Glomerular visceral epithelial cell (primary cell): Measurements from ENCODE around the gene ILKAP.
"Not testable (repeated sequence)": the region's sequence is repeated elsewhere in the genome, so short reads cannot be mapped to it uniquely, and the experiment has no call there.

Source experiments
- DNase-seq: peaks from one replicate; pipeline ENCODE4 v3.0.0-alpha.2; 2016; ENCODE audit errors: extremely low spot score

The ILKAP gene

GRCh38 chr2:238202326-238203093 is 985 bp downstream of the ILKAP start:
- peak; percentile 27 for DNase-seq

- no peak for DNase-seq
Measured at GRCh38 chr2:238190445-238190844, 13.1 kb downstream of the ILKAP start.

GRCh38 chr2:238187618-238188548 is 15.6 kb downstream of the ILKAP start:
- peak; percentile 25 for DNase-seq

GRCh38 chr2:238183821-238184220 is 19.7 kb downstream of the ILKAP start:
- no peak for DNase-seq

GRCh38 chr2:238182362-238182761 is 21.1 kb downstream of the ILKAP start:
- DNase-seq: no peak

DNA sequence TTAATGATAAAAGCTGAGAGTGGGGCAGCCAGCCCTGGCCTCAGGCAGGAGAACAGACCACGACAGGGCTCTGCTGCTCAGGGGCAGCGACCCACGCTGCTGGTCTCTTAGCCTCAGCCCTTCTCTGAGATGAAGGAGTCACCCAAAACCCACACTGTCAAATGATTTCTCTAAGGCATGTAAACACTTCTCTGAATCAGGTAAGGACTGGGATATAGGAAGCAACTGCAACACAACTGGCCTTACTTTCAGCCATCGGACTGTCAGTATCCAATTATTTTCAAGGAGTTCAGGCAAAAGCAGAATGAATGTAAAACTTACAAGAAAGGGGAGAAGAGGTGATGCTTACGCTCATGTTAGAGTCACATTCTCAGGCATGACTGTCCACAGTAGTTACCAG is 22.9 kb downstream of the ILKAP start:
- no peak for DNase-seq

- DNase-seq: no peak
Measured at GRCh38 chr2:238176613-238177012, 26.9 kb downstream of the ILKAP start.

DNA sequence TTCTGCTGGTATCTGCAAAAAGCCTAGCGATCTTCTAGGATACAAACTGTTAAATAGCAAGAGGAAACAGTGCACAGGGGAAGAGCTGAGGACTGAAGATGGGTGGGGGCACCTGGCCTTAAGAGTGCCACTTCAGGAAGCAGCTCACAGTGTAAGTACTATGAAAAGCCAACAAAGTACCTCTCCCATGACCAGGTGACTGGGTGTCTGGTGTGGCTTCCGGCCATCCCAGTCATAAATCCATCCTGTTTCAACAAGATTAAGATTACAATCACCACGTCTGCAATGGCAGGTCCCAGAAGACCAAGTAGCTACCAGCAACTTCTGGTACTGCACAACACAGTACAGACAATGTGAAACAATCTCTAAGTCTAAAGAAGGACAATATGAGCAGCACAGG is 28.8 kb downstream of the ILKAP start:
- no peak for DNase-seq

DNA sequence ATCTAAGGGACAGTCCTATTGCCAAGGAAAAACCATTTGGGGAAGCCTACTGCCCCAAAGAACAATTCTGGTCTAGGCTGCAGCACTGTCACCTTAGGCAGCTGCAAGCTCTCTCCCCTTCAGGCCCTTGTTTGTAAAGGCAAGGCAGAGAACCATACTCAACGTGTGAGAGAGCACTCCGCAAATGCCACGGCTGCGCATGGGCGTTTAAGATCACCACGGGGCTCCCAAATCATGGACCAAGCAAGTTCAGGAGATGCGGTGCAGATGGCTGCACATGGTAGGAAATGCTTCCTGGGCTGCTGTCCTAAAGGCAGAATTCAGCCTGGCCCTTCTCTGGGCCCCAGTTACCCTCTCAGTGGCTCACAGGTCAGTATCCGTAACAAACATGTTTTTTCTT is 29.2 kb downstream of the ILKAP start:
- no peak for DNase-seq

DNA sequence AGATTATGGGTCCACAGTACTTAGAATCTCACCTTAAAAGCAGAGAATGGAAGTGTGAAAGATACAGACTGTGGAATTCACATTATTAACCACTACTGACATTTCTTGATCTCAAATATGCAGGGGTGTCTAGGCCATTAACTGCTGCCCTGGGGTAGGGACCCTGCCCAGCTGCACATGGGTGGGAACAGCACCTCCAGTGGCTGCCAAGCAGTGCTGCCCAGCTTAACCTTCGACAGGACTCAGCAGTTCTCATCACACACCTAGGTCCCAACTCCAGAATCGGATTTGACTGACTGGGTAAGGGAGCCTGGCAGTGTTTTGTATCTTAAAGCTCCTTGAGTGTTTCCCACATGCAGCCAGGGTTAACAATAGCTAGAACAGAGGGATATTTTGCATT is 29.8 kb downstream of the ILKAP start:
- DNase-seq: no peak

GRCh38 chr2:238172439-238172838 is 31.1 kb downstream of the ILKAP start:
- DNase-seq: no peak

DNA sequence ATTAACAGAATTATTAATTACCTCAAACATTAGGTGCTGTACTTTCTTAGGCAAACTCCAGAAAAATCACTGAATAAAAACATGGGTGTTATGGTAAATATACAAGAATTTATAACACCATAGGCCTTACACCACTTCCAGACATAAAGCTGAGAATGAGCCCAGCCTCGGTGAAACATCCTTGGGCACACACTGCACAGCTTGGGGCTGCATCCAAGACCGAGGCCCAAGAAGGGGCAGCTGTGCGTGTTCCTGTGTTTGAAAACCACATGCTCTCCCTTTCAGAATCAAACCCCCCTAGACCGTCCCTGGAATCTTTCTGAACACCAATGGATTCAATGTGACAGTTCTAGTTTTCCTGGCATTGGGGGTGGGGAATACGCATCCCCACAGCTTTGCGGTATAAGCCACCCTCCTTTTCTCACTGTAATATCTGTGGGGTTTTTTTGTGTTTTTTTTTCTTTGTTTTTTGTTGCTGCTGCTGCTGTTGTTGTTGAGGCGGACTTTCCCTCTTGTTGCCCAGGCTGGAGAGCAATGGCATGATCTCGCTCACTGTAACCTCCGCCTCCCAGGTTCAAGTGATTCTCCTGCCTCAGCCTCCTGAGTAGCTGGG is 31.8 kb downstream of the ILKAP start:
- DNase-seq: no peak

DNA sequence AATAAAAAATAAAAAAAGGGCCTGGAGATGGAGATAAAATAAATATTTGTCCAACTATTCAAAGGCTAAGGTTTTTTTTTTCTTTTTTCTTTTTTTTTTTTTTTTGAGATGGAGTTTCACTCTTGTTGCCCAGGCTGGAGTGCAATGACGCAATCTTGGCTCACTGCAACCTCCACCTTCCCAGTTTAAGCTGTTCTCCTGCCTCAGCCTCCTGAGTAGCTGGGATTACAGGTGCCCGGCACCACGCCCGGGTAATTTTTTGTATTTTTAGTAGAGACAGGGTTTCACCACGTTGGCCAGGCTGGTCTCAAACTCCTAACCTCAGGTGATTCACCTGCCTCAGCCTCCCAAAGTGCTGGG is 32.4 kb downstream of the ILKAP start:
- DNase-seq: not testable (repeated sequence)

DNA sequence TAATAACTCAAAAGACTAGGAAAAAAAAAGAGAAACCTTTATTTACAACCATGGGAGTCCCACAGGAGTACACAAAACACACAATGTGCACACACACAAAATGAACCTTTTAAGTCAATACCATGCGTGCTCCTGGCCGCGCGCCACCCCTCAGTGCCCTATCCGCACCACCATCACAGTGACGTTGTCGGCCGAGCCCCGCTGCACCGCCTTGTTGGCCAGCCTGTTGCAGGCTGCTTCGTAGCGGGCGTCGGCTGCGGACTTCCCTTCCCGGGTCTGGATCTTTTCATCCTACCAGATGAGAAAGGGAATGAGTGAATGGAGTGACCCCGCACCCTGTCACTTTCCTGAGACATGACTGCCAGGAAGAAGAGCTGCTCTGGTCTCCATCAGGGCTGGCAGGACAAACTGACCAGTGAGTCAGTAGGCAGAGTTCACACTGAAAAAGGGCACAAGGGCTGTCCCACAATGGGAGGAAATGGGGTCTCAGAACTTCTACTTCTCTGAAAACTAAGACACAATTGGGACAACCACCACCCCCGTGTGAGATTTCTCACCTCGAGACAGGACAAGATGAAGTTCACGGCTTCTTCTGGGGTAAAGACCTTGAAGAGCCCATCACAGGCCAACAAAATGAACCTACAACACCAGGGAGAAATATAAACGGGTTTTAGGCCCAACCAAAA is 33.0 kb downstream of the ILKAP start:
- DNase-seq: no peak

DNA sequence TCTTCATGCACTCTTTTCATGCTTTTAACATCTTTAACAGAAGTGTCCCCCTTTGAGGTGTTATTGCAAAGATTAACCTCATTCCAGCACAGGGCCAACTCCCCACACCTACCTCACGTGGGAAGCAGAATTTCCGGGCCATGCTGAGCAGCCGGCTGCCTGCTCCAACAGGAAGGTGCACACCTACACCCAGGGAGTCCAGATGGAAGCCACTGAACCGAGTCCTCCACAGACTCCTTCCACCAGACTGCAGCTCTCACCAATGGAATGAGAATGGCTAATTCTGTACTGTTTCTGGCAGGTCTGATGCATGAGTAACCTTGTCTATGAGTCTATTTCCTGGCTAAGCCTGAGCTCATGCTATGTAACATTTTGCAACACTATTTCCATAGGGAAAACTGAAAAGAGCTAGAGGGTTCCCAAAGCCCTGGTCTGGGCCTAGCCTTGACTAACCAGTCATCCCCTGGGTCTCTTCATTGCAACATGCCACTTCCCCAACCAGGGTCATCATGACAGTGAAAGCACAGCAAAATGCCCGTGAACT is 33.7 kb downstream of the ILKAP start:
- DNase-seq: peak; percentile 97

GRCh38 chr2:238169048-238169707 is 34.3 kb downstream of the ILKAP start:
- DNase-seq: peak; percentile 86

DNA sequence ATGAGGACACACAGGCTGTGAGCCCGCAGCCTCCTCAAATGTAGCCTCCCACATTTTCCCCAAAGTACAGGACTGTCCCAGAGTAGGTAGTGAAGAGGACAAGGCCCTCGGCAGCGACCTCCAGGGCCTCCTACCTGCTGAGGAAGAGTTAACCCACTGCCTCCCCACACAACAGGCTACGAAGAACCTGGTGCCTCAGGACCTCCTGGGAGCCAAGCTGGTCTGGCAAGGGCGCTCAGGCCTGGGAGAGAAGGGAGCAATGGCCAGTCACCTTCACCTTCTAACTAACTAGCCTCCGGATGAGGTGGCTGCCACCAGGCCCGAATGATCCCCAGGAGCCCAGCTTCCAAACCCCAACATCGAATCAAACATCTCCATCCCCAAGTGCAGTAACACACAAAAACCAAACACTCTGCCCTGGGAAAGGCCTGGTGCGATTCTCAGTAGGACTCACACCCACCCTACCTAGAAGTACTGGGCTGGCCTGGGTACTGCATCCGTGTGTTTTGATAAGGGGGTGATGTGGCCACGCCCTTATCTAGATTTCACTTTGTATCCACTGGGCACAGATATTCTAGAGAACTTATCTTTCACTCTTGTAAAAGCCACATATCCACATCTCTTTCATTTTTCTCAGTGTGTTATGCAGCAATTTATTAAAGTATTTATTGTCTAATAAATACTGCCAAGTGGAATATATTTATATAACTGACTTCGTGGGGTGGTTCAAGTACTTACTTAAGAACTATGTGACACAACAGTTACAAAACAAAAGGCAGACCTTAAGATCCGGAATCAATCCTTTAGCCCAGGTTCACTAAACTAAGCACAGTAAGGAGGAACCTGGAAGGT is 35.1 kb downstream of the ILKAP start:
- DNase-seq: no peak

DNA sequence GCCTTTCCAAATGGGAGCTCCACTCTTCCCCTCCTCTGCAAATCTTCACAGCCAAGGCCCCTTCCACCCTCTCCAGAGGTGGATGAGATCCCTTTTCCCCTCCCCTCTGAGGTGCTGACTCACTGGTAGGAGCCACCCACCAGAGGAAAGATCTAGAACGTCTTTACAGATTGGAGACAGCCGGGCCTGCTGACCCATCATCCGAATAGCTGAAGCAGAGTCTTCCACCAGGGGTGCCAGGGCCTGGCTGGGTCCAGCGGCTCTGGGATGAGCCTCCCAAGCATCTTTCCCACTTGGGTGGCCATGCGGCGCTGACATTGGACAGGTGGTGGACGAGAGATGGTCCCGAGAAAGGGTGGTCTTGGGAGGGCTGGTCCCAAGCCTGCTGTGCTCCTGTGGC is 35.7 kb downstream of the ILKAP start:
- DNase-seq: no peak

GRCh38 chr2:238167344-238167715 is 36.2 kb downstream of the ILKAP start:
- no peak for DNase-seq
